IMR-90 (cell line): ENCODE data around the gene NAV2. TPM values are rescaled to one million over a fixed set of nuclear protein-coding genes. Genes with fewer than 3 reads are reported as not detected.

Experiments
- POLR2A ChIP-seq: IDR thresholded peaks from 2 replicates; pipeline ENCODE4 v1.6.1; 2012; ENCODE audit warnings: mild to moderate bottlenecking, low read depth, low read length
- RFX5 ChIP-seq: IDR thresholded peaks from 2 replicates; pipeline ENCODE4 v1.8.0; 2012; ENCODE audit warnings: low read depth, mild to moderate bottlenecking, low read length, moderate library complexity
- polyA plus RNA-seq, 3 experiments: library from polyadenylated mRNA; depleted of rRNA; stranded (reverse); fragments of >200 nt; gene quantifications; 2 replicates each; pipeline ENCODE4 v1.2.3, GENCODE V29; 2012; ENCODE audit warnings: low replicate concordance in 1 of 3
- total RNA-seq: library from RNA; depleted of rRNA; stranded (reverse); fragments of >200 nt; gene quantifications from 2 replicates; pipeline ENCODE4 v1.2.3, GENCODE V29; 2012
- TF ChIP-seq, protein P1 (sequence below): conservative IDR thresholded peaks from 2 replicates; pipeline ENCODE4 v1.5.1; 2012; ENCODE audit warnings: mild to moderate bottlenecking, low read depth, low read length, improper control_type of control experiment

NAV2 gene
- total and polyA plus RNA-seq, 2 of the 4 experiments (the other 2 are of a cell fraction): 4.5 to 12.6 TPM

DNA sequence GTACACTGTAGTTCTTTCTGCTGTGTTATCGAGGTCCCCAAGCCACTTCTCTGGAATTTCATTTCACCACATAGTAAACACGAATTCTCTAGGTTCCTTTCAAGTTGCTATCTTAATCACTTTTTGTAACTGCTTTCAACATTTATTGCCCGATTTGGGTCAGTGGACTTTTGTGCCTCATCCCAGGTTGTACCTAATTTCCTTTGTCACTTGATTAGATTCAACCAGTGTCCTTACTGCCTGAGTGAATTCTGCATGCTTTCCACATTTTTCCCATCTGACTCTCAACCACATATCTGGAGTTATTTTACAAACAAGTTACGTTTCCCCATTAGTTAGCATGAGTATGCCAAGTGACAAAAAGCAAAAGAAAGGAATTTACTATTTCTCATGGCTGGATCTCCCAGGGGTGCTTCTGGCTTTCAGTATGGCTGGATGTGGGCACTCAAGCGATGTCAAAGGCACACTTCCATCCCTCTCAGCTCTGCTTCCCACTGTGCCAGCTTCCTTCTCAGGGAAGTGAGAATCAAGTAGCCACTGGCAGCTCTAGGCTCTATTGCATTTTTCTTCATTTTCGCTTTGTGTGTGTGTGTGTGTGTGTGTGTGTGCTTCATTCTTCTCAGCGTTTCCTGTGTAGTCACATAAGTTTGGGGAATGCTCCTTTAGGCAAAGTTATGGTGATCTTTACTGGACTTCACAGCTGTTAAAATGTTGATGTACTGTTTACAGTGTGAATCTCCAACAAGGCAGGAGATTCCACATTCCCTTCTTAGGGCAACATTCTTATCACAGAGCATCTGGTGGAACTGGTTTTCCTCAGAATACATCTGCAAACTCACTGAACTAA, 318.7 kb downstream of the NAV2 start (continued):
- TF ChIP-seq, protein P1, sequence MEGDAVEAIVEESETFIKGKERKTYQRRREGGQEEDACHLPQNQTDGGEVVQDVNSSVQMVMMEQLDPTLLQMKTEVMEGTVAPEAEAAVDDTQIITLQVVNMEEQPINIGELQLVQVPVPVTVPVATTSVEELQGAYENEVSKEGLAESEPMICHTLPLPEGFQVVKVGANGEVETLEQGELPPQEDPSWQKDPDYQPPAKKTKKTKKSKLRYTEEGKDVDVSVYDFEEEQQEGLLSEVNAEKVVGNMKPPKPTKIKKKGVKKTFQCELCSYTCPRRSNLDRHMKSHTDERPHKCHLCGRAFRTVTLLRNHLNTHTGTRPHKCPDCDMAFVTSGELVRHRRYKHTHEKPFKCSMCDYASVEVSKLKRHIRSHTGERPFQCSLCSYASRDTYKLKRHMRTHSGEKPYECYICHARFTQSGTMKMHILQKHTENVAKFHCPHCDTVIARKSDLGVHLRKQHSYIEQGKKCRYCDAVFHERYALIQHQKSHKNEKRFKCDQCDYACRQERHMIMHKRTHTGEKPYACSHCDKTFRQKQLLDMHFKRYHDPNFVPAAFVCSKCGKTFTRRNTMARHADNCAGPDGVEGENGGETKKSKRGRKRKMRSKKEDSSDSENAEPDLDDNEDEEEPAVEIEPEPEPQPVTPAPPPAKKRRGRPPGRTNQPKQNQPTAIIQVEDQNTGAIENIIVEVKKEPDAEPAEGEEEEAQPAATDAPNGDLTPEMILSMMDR: no peak
- no peak for TF ChIP-seq RFX5
- TF ChIP-seq POLR2A: peak; percentile 33; the same call in 1 of the 2 replicates
